SKM-1 (cell line): Measurements from ENCODE around the gene RALGDS.

Experiments used
- DNase-seq: peaks from one replicate; lab custom pipeline; 2025; ENCODE audit not compliant: unreplicated experiment; lab: John Stamatoyannopoulos, UW

The RALGDS gene

GRCh38 chr9:133137451-133138231 lies 16.6 kb upstream of the RALGDS start:
- DNase-seq, result no peak

- DNase-seq, result no peak
Measured at GRCh38 chr9:133135146-133135745, 14.2 kb upstream of the RALGDS start.

GRCh38 chr9:133134388-133135145 lies 13.5 kb upstream of the RALGDS start:
- no peak for DNase-seq

GRCh38 chr9:133133681-133134387 lies 12.8 kb upstream of the RALGDS start:
- DNase-seq, result no peak

GRCh38 chr9:133132174-133132573 lies 11.1 kb upstream of the RALGDS start:
- no peak for DNase-seq

GRCh38 chr9:133131506-133131905 lies 10.5 kb upstream of the RALGDS start:
- DNase-seq, result no peak

GRCh38 chr9:133130685-133131244 lies 9.7 kb upstream of the RALGDS start:
- no peak for DNase-seq

GRCh38 chr9:133129001-133129795 lies 8.2 kb upstream of the RALGDS start:
- no peak for DNase-seq

GRCh38 chr9:133128152-133128551 lies 7.1 kb upstream of the RALGDS start:
- DNase-seq, result no peak

GRCh38 chr9:133127340-133127981 lies 6.4 kb upstream of the RALGDS start:
- DNase-seq, result no peak

- DNase-seq, result no peak
Measured at GRCh38 chr9:133126697-133127339, 5.8 kb upstream of the RALGDS start.

- DNase-seq, result no peak
Measured at GRCh38 chr9:133125941-133126696, 5.1 kb upstream of the RALGDS start.

- no peak for DNase-seq
Measured at GRCh38 chr9:133124907-133125275, 3.9 kb upstream of the RALGDS start.

GRCh38 chr9:133124123-133124906 lies 3.3 kb upstream of the RALGDS start:
- DNase-seq, result no peak

- no peak for DNase-seq
Measured at GRCh38 chr9:133122935-133123611, 2.0 kb upstream of the RALGDS start.

- DNase-seq, result no peak
Measured at GRCh38 chr9:133122605-133122934, 1.5 kb upstream of the RALGDS start.

- DNase-seq, result peak; percentile 81
Measured at GRCh38 chr9:133121915-133122550, 993 bp upstream of the RALGDS start.
